22Rv1 (cell line): ENCODE measurements around the gene ANO9.
"Not testable (repeated sequence)": the region's sequence is repeated elsewhere in the genome, so short reads cannot be mapped to it uniquely, and the experiment has no call there.

Experiments
- ZFX ChIP-seq: fragments of 450-650 bp; IDR thresholded peaks from 2 replicates; pipeline ENCODE4 v1.6.1; 2017; ENCODE audit warnings: antibody characterized with exemption, borderline replicate concordance
- TF ChIP-seq, protein P1 (sequence below): fragments of 450-650 bp; IDR thresholded peaks from 2 replicates; pipeline ENCODE4 v1.5.1; 2017; ENCODE audit warnings: mild to moderate bottlenecking

DNA sequence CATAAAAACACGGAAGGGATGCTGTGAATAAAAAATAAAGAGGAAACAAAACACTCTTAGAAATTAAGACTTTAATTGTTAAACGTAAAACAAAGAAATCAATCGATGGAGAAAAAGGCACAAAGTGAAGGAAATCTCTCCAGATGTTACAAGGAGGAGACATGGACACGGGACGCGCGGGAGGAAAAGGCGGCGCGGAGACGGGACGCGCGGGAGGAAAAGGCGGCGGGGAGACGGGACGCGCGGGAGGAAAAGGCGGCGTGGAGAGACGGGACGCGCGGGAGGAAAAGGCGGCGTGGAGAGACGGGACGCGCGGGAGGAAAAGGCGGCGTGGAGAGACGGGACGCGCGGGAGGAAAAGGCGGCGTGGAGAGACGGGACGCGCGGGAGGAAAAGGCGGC lies 17.0 kb downstream of the ANO9 start:
- TF ChIP-seq, protein P1, sequence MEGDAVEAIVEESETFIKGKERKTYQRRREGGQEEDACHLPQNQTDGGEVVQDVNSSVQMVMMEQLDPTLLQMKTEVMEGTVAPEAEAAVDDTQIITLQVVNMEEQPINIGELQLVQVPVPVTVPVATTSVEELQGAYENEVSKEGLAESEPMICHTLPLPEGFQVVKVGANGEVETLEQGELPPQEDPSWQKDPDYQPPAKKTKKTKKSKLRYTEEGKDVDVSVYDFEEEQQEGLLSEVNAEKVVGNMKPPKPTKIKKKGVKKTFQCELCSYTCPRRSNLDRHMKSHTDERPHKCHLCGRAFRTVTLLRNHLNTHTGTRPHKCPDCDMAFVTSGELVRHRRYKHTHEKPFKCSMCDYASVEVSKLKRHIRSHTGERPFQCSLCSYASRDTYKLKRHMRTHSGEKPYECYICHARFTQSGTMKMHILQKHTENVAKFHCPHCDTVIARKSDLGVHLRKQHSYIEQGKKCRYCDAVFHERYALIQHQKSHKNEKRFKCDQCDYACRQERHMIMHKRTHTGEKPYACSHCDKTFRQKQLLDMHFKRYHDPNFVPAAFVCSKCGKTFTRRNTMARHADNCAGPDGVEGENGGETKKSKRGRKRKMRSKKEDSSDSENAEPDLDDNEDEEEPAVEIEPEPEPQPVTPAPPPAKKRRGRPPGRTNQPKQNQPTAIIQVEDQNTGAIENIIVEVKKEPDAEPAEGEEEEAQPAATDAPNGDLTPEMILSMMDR = not testable (repeated sequence)
- TF ChIP-seq ZFX = not testable (repeated sequence)
